WTC11 (cell line): Measurements from ENCODE around the gene BACE2. TPM values are rescaled to one million over a fixed set of nuclear protein-coding genes. Genes with fewer than 3 reads are reported as not detected.

ENCODE experiments used
- ATAC-seq: fragments of 200-7000 bp; cut with Tn5 transposase; 2 replicates; pipeline ENCODE4 v1.10.0; 2021; ENCODE audit warnings: mild to moderate bottlenecking, moderate library complexity
- CTCF ChIA-PET: fragments of 300-600 bp; sonication (Branson Sonifier 250); formaldehyde crosslinking; loops from one replicate; lab custom pipeline; 2021; ENCODE audit warnings: antibody characterized with exemption; lab: Charles Lee
- POLR2A ChIA-PET: fragments of 350-600 bp; sonication (Branson Sonifier 250); formaldehyde crosslinking; loops from one replicate; lab custom pipeline; 2021; ENCODE audit warnings: antibody characterized with exemption; lab: Charles Lee
- DNase-seq: peaks from one replicate; pipeline ENCODE4 v3.0.0; 2021; ENCODE audit warnings: low spot score
- H3K27ac Mint-ChIP-seq: 2 replicates; pipeline ENCODE4 v1.8.0; 2021; ENCODE audit warnings: mixed read lengths
- H3K27me3 Mint-ChIP-seq: 2 replicates; pipeline ENCODE4 v1.8.0; 2021; ENCODE audit warnings: low read depth, mild to moderate bottlenecking, moderate library complexity, mixed read lengths
- H3K36me3 Mint-ChIP-seq: 2 replicates; pipeline ENCODE4 v1.8.0; 2021; ENCODE audit warnings: mixed read lengths
- H3K4me1 Mint-ChIP-seq: 2 replicates; pipeline ENCODE4 v1.8.0; 2022; ENCODE audit warnings: mixed read lengths
- H3K4me3 Mint-ChIP-seq: 2 replicates; pipeline ENCODE4 v1.8.0; 2021; ENCODE audit warnings: mild to moderate bottlenecking, moderate library complexity, mixed read lengths
- H3K9me3 Mint-ChIP-seq: 2 replicates; pipeline ENCODE4 v1.8.0; 2021; ENCODE audit warnings: mixed read lengths
- ETV6 ChIP-seq: sonication (generic); formaldehyde crosslinking; IDR thresholded peaks from 2 replicates; pipeline ENCODE4 v1.8.1; 2022; ENCODE audit warnings: mild to moderate bottlenecking, missing genetic modification reagents
- FOXP1 ChIP-seq: sonication (generic); formaldehyde crosslinking; IDR thresholded peaks from 2 replicates; pipeline ENCODE4 v1.8.0; 2022; ENCODE audit warnings: missing genetic modification reagents, mild to moderate bottlenecking, moderate library complexity, borderline replicate concordance
- HMGA2 ChIP-seq: fragments of 250-450 bp; sonication (Bioruptor Pico); IDR thresholded peaks from 2 replicates; pipeline ENCODE4 v1.4.0; 2021; ENCODE audit warnings: mild to moderate bottlenecking, moderate library complexity
- NFATC4 ChIP-seq: fragments of 250-450 bp; sonication (Bioruptor Pico); IDR thresholded peaks from 2 replicates; pipeline ENCODE4 v1.9.0; 2021; ENCODE audit warnings: mild to moderate bottlenecking
- NR1H2 ChIP-seq: sonication (generic); formaldehyde crosslinking; IDR thresholded peaks from 2 replicates; pipeline ENCODE4 v1.9.0; 2021; ENCODE audit warnings: mild to moderate bottlenecking, moderate library complexity, missing genetic modification reagents
- RELA ChIP-seq: sonication (generic); formaldehyde crosslinking; IDR thresholded peaks from 2 replicates; pipeline ENCODE4 v1.8.1; 2022; ENCODE audit warnings: missing genetic modification reagents, mild to moderate bottlenecking, borderline replicate concordance
- SMAD3 ChIP-seq: sonication (generic); formaldehyde crosslinking; IDR thresholded peaks from 2 replicates; pipeline ENCODE4 v1.8.0; 2022; ENCODE audit warnings: missing genetic modification reagents, mild to moderate bottlenecking, borderline replicate concordance
- ZNF138 ChIP-seq: sonication (generic); formaldehyde crosslinking; conservative IDR thresholded peaks from 2 replicates; pipeline ENCODE4 v1.8.1; 2022; ENCODE audit warnings: mild to moderate bottlenecking, moderate library complexity, missing genetic modification reagents
- total RNA-seq: library from RNA; stranded (reverse); gene quantifications from 3 replicates; pipeline ENCODE4 v1.2.3, GENCODE V29; 2021
- TF ChIP-seq, protein P1 (sequence below): sonication (generic); formaldehyde crosslinking; IDR thresholded peaks from 2 replicates; pipeline ENCODE4 v1.8.1; 2022; ENCODE audit warnings: mild to moderate bottlenecking, moderate library complexity, missing genetic modification reagents
- TF ChIP-seq, protein P2 (sequence below): sonication (generic); formaldehyde crosslinking; IDR thresholded peaks from 2 replicates; pipeline ENCODE4 v1.8.1; 2023; ENCODE audit warnings: mild to moderate bottlenecking, missing genetic modification reagents
- TF ChIP-seq, protein P3 (sequence below): sonication (generic); formaldehyde crosslinking; IDR thresholded peaks from 2 replicates; pipeline ENCODE4 v1.8.1; 2023; ENCODE audit warnings: mild to moderate bottlenecking, moderate library complexity, missing genetic modification reagents
- TF ChIP-seq, protein P4 (sequence below): sonication (generic); formaldehyde crosslinking; IDR thresholded peaks from 2 replicates; pipeline ENCODE4 v1.8.1; 2023; ENCODE audit warnings: mild to moderate bottlenecking, missing genetic modification reagents, moderate library complexity
- TF ChIP-seq, protein P5 (sequence below): sonication (generic); formaldehyde crosslinking; IDR thresholded peaks from 2 replicates; pipeline ENCODE4 v1.8.0; 2022; ENCODE audit warnings: mild to moderate bottlenecking, missing genetic modification reagents
- TF ChIP-seq, protein P6 (sequence below): sonication (generic); formaldehyde crosslinking; IDR thresholded peaks from 2 replicates; pipeline ENCODE4 v1.8.0; 2022; ENCODE audit warnings: mild to moderate bottlenecking, missing genetic modification reagents

The BACE2 gene
- total RNA-seq, 1 experiment from 2014 or later, result 9.8 TPM

DNA sequence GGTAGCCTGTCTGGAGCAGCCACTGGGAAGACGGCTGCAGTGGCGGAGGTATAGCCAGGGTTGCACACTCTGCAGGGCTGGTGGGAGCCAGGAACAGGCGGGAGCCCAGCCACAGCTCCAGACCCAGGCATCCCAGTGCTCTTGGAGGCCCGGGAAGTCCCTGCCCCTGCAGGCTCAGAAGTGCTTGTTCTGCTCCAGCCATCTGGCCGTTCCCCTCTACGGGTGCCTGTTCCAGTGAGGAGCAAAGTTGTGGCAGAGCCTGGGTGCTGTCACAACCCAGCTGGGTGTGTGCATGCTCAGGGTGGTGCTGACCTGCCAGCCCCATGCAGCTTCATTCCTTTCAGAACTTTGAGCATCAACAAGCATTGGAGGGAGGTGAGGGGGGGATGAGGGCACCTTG is 31.7 kb upstream of the BACE2 start:
- DNase-seq, result no peak
- H3K36me3 Mint-ChIP-seq, result no peaks in the 10 kb centered on the region
- CTCF ChIA-PET, result interaction anchor here (0.7 to 1.3 kb wide), 4 partner anchors 8 to 750 kb away, joined by 3 read pairs; no protein-coding TSS in a partner anchor
- no peak overlapping the region for H3K27ac Mint-ChIP-seq
- peaks cover 3% of the 10 kb centered on the region; the same call in 1 of the 2 replicates for H3K27me3 Mint-ChIP-seq
- ATAC-seq, result no peak
- H3K4me1 Mint-ChIP-seq, result no peaks in the 10 kb centered on the region
- peaks cover 6% of the 10 kb centered on the region; the same call in 1 of the 2 replicates for H3K9me3 Mint-ChIP-seq
- TF ChIP-seq, protein P1, sequence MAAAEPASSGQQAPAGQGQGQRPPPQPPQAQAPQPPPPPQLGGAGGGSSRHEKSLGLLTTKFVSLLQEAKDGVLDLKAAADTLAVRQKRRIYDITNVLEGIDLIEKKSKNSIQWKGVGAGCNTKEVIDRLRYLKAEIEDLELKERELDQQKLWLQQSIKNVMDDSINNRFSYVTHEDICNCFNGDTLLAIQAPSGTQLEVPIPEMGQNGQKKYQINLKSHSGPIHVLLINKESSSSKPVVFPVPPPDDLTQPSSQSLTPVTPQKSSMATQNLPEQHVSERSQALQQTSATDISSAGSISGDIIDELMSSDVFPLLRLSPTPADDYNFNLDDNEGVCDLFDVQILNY (CRISPR knock-in tag), result no peak
- TF ChIP-seq, protein P2, sequence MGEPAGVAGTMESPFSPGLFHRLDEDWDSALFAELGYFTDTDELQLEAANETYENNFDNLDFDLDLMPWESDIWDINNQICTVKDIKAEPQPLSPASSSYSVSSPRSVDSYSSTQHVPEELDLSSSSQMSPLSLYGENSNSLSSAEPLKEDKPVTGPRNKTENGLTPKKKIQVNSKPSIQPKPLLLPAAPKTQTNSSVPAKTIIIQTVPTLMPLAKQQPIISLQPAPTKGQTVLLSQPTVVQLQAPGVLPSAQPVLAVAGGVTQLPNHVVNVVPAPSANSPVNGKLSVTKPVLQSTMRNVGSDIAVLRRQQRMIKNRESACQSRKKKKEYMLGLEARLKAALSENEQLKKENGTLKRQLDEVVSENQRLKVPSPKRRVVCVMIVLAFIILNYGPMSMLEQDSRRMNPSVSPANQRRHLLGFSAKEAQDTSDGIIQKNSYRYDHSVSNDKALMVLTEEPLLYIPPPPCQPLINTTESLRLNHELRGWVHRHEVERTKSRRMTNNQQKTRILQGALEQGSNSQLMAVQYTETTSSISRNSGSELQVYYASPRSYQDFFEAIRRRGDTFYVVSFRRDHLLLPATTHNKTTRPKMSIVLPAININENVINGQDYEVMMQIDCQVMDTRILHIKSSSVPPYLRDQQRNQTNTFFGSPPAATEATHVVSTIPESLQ (CRISPR knock-in tag), result no peak
- TF ChIP-seq, protein P3, sequence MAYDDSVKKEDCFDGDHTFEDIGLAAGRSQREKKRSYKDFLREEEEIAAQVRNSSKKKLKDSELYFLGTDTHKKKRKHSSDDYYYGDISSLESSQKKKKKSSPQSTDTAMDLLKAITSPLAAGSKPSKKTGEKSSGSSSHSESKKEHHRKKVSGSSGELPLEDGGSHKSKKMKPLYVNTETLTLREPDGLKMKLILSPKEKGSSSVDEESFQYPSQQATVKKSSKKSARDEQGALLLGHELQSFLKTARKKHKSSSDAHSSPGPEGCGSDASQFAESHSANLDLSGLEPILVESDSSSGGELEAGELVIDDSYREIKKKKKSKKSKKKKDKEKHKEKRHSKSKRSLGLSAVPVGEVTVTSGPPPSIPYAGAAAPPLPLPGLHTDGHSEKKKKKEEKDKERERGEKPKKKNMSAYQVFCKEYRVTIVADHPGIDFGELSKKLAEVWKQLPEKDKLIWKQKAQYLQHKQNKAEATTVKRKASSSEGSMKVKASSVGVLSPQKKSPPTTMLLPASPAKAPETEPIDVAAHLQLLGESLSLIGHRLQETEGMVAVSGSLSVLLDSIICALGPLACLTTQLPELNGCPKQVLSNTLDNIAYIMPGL, result no peak
- TF ChIP-seq NFATC4 (CRISPR knock-in tag) (no peak), FOXP1 (CRISPR knock-in tag) (no peak)
- no peak overlapping the region for H3K4me3 Mint-ChIP-seq
- POLR2A ChIA-PET, result no interaction called here

DNA sequence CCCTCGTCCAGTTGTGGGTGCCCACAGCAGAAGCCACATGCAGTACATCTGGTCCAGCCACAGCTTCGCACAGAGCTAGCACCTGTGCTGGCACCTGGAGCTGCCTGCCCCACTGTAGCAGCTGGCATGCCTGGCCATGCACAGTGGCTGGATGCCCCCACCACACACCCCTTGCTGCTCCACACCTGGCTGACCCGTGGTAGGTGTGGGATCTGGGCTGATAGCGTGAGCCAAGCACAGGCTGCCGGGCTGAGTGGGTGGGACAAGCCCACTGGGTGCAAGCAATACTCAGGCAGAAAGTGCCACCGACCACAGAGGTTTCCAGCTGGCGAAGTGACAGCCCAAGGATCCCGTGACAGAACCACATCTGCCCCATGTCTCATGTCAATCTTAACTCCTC is 30.6 kb upstream of the BACE2 start:
- POLR2A ChIA-PET, result no interaction called here
- CTCF ChIA-PET, result no interaction called here
- no peak overlapping the region for H3K4me3 Mint-ChIP-seq
- ATAC-seq, result no peak
- peaks cover 3% of the 10 kb centered on the region; the same call in 1 of the 2 replicates for H3K27me3 Mint-ChIP-seq
- no peaks in the 10 kb centered on the region for H3K36me3 Mint-ChIP-seq
- no peak for DNase-seq
- H3K27ac Mint-ChIP-seq, result no peak overlapping the region
- H3K9me3 Mint-ChIP-seq, result peaks cover 6% of the 10 kb centered on the region; the same call in 1 of the 2 replicates
- no peaks in the 10 kb centered on the region for H3K4me1 Mint-ChIP-seq
- TF ChIP-seq HMGA2 (CRISPR knock-in tag) (no peak), SMAD3 (CRISPR knock-in tag) (no peak), FOXP1 (CRISPR knock-in tag) (no peak), ZNF138 (CRISPR knock-in tag) (no peak), NR1H2 (CRISPR knock-in tag) (no peak), RELA (no peak)
- TF ChIP-seq, protein P4, sequence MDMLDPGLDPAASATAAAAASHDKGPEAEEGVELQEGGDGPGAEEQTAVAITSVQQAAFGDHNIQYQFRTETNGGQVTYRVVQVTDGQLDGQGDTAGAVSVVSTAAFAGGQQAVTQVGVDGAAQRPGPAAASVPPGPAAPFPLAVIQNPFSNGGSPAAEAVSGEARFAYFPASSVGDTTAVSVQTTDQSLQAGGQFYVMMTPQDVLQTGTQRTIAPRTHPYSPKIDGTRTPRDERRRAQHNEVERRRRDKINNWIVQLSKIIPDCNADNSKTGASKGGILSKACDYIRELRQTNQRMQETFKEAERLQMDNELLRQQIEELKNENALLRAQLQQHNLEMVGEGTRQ (CRISPR knock-in tag), result no peak
- TF ChIP-seq, protein P5, sequence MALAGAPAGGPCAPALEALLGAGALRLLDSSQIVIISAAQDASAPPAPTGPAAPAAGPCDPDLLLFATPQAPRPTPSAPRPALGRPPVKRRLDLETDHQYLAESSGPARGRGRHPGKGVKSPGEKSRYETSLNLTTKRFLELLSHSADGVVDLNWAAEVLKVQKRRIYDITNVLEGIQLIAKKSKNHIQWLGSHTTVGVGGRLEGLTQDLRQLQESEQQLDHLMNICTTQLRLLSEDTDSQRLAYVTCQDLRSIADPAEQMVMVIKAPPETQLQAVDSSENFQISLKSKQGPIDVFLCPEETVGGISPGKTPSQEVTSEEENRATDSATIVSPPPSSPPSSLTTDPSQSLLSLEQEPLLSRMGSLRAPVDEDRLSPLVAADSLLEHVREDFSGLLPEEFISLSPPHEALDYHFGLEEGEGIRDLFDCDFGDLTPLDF (CRISPR knock-in tag), result no peak
- TF ChIP-seq, protein P6, sequence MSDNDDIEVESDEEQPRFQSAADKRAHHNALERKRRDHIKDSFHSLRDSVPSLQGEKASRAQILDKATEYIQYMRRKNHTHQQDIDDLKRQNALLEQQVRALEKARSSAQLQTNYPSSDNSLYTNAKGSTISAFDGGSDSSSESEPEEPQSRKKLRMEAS (CRISPR knock-in tag), result no peak

DNA sequence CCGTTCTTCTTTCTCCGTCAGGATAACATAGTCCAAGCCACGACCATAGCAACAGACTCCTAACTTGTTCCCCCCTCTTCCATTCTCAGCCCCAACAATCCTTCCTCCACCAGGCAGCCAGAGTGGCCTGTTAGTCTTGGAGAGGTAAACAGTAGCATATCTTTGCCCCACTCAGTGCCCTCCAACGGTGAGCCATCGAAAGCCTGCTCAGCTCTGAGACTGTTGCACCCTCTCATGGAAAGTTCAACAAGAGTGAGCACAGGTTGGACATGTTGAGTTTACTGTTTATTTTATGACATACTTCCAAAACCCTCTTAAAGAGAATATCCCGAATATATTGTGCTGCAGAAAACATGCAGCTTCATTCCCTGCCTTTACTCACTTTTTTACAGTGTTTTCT is 30.1 kb upstream of the BACE2 start:
- CTCF ChIA-PET, result no interaction called here

More for the DNA sequence above, 30.1 kb upstream of the BACE2 start:
- peaks cover 3% of the 10 kb centered on the region; the same call in 1 of the 2 replicates for H3K27me3 Mint-ChIP-seq
- H3K27ac Mint-ChIP-seq, result no peak overlapping the region
- TF ChIP-seq ETV6 (CRISPR knock-in tag), result no peak
- H3K4me1 Mint-ChIP-seq, result no peaks in the 10 kb centered on the region
- H3K9me3 Mint-ChIP-seq, result peaks cover 6% of the 10 kb centered on the region; the same call in 1 of the 2 replicates
- no peaks in the 10 kb centered on the region for H3K36me3 Mint-ChIP-seq
- ATAC-seq, result no peak
- DNase-seq, result no peak
- no peak overlapping the region for H3K4me3 Mint-ChIP-seq
- POLR2A ChIA-PET, result no interaction called here
